Measurements from ENCODE around the gene GDPGP1. TPM values are rescaled to one million over a fixed set of nuclear protein-coding genes. Genes with fewer than 3 reads are reported as not detected.

The GDPGP1 gene
- total RNA-seq, 1 experiment from 2014 or later = 15.4 TPM

GRCh38 chr15:90241343-90242192 is 7.6 kb downstream of the GDPGP1 start:
- no peaks in the 10 kb centered on the region for H3K27me3 ChIP-seq (ENCODE audit: insufficient read depth, low read length)
- no peak for DNase-seq (ENCODE audit: low read depth, low spot score)
- no peak overlapping the region for H3K4me3 ChIP-seq (replicated peaks in 1 of 2; ENCODE audit: low read depth in 1 of 2, low read length in 2 of 2)
- TF ChIP-seq CBX3 (IDR thresholded peaks at IDR 0.05; ENCODE audit: low read depth) = no peak
- no peak for TF ChIP-seq ATF3 (IDR thresholded peaks at IDR 0.05)
- no peak for TF ChIP-seq POLR2AphosphoS5 (IDR thresholded peaks at IDR 0.05; ENCODE audit: low read depth, low read length)
- TF ChIP-seq TCF7L2 (IDR thresholded peaks at IDR 0.05; ENCODE audit: borderline replicate concordance, extremely low read depth, insufficient read depth, insufficient read length) = no peak
- H3K4me2 ChIP-seq (ENCODE audit: low read length) = no peak overlapping the region
- H2AFZ ChIP-seq (ENCODE audit: low read depth, low read length, poor library complexity, severe bottlenecking) = no peak overlapping the region
- no peak for ATAC-seq
- intact Hi-C loops (cut with micrococcal nuclease) = no loop called here
- no peaks in the 10 kb centered on the region for H4K20me1 ChIP-seq (ENCODE audit: insufficient read depth)
- peaks cover 0 to 12% of the 10 kb centered on the region in 2 experiments; a peak in 2 of 4 replicates for H3K4me1 ChIP-seq (ENCODE audit: control insufficient read depth in 1 of 2, insufficient read depth in 2 of 2, low read length in 2 of 2)
- peaks cover 7% of the 10 kb centered on the region in 2 experiments; a peak in 2 of 4 replicates for H3K36me3 ChIP-seq (ENCODE audit: control insufficient read depth in 1 of 2, insufficient read depth in 2 of 2, low read length in 2 of 2)
- H3K9me3 ChIP-seq (ENCODE audit: control insufficient read depth in 1 of 2, insufficient read depth in 1 of 2, low read depth in 1 of 2, low read length in 2 of 2) = no peaks in the 10 kb centered on the region
- no peaks in the 10 kb centered on the region for H3K79me2 ChIP-seq (ENCODE audit: insufficient read depth, low read length)
- H3K9me2 ChIP-seq (ENCODE audit: insufficient read depth) = no peaks in the 10 kb centered on the region
- H3K27ac ChIP-seq (ENCODE audit: low read depth, low read length) = no peak overlapping the region
- H3K9ac ChIP-seq (ENCODE audit: low read length) = no peak overlapping the region
- ChIA-PET RAD21 (ENCODE audit: low non-redundant PET in 1 of 2, low total read pairs in 2 of 2, uncharacterized antibody in 2 of 2, unreplicated experiment in 2 of 2) (no interaction called here), POLR2A (no interaction called here), CTCF (no interaction called here)
- no TSS peak for BruUV-seq (replicated peaks)

DNA sequence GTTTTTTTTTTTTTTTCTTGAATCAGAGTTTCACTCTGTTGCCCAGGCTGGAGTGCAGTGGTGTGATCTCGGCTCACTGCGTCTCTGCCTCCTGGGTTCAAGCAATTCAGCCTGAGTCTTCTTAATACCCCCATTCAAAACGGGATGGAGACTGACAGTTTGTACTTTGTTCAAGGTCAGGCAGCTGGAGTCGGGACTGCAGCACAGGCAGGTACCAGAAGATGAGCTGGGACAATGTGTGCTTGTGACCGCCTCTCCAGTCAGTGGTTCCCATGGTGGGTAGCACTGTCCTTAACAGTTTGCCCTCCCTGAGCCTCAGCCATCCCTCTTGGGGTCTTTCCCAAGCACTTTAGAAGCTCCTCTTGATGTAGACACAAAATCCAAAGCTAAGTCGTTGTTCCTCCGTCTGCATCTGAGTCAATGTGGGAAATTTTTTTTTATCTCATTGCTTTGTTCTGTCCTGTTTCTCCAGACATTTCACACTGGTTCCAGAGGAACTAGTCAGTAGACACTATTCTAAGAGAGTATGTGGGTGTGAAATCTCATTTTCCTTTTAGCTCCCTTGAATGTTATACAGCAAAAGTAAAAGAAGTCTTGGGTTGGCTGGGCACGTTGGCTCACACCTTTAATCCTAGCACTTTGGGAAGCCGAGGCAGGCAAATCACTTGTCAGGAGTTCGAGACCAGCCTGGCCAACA is 10.1 kb downstream of the GDPGP1 start:
- TF ChIP-seq FOSL1 (IDR thresholded peaks at IDR 0.05; ENCODE audit: low read depth) = no peak
- TF ChIP-seq, protein P1, sequence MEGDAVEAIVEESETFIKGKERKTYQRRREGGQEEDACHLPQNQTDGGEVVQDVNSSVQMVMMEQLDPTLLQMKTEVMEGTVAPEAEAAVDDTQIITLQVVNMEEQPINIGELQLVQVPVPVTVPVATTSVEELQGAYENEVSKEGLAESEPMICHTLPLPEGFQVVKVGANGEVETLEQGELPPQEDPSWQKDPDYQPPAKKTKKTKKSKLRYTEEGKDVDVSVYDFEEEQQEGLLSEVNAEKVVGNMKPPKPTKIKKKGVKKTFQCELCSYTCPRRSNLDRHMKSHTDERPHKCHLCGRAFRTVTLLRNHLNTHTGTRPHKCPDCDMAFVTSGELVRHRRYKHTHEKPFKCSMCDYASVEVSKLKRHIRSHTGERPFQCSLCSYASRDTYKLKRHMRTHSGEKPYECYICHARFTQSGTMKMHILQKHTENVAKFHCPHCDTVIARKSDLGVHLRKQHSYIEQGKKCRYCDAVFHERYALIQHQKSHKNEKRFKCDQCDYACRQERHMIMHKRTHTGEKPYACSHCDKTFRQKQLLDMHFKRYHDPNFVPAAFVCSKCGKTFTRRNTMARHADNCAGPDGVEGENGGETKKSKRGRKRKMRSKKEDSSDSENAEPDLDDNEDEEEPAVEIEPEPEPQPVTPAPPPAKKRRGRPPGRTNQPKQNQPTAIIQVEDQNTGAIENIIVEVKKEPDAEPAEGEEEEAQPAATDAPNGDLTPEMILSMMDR (IDR thresholded peaks at IDR 0.05 in 2 of 3, conservative IDR thresholded peaks at IDR 0.05 in 1 of 3; ENCODE audit: borderline replicate concordance in 1 of 3, insufficient read depth in 1 of 3, low read depth in 2 of 3, low read length in 2 of 3) = no peak
- CTCF ChIA-PET = no interaction called here
- Histone ChIP-seq H3K4me1 (ENCODE audit: control insufficient read depth in 1 of 2, insufficient read depth in 2 of 2, low read length in 2 of 2) (peaks cover 4 to 5% of the 10 kb centered on the region in 2 experiments; a peak in 3 of 4 replicates), H2AFZ (ENCODE audit: low read depth, low read length, poor library complexity, severe bottlenecking) (no peak overlapping the region), H3K9me2 (ENCODE audit: insufficient read depth) (no peaks in the 10 kb centered on the region), H3K27ac (ENCODE audit: low read depth, low read length) (no peak overlapping the region), H4K20me1 (ENCODE audit: insufficient read depth) (no peaks in the 10 kb centered on the region), H3K79me2 (ENCODE audit: insufficient read depth, low read length) (no peaks in the 10 kb centered on the region), H3K4me3 (replicated peaks in 1 of 2; ENCODE audit: low read depth in 1 of 2, low read length in 2 of 2) (no peak overlapping the region), H3K4me2 (ENCODE audit: low read length) (no peak overlapping the region), H3K9me3 (ENCODE audit: control insufficient read depth in 1 of 2, insufficient read depth in 1 of 2, low read depth in 1 of 2, low read length in 2 of 2) (no peaks in the 10 kb centered on the region), H3K9ac (ENCODE audit: low read length) (no peak overlapping the region), H3K27me3 (ENCODE audit: insufficient read depth, low read length) (no peaks in the 10 kb centered on the region), H3K36me3 (ENCODE audit: control insufficient read depth in 1 of 2, insufficient read depth in 2 of 2, low read length in 2 of 2) (no peaks in the 10 kb centered on the region)
- intact Hi-C loops (cut with micrococcal nuclease) = no loop called here
- no peak for DNase-seq (ENCODE audit: low read depth, low spot score)
- RAD21 ChIA-PET (ENCODE audit: low non-redundant PET in 1 of 2, low total read pairs in 2 of 2, uncharacterized antibody in 2 of 2, unreplicated experiment in 2 of 2) = no interaction called here
- no TSS peak for BruUV-seq (replicated peaks)
- POLR2A ChIA-PET = no interaction called here
- ATAC-seq = no peak

Data from HCT116 (cell line).